HepG2 (cell line): ENCODE results near the gene OLAH. TPM values are rescaled to one million over a fixed set of nuclear protein-coding genes. Genes with fewer than 3 reads are reported as not detected.
"Not testable (repeated sequence)": the region's sequence is repeated elsewhere in the genome, so short reads cannot be mapped to it uniquely, and the experiment has no call there.

Source experiments
- ATAC-seq: fragments of 200-7000 bp; cut with Tn5 transposase; 3 replicates; pipeline ENCODE4 v1.9.1; 2020; ENCODE audit warnings: mild to moderate bottlenecking, moderate library complexity
- BruUV-seq: library from RNA; stranded (reverse); fragments of 400-500 nt; replicated peaks from 2 replicates; lab custom pipeline; 2021; lab: Mats Ljungman, UMichigan
- CTCF ChIA-PET: fragments of 300-600 bp; formaldehyde crosslinking; extraction: SDS; loops from one replicate; lab custom pipeline; 2021; ENCODE audit warnings: low total read pairs, inconsistent platforms, low intra/inter-chr PET ratio; lab: Yijun Ruan, JAX
- POLR2A ChIA-PET: fragments of 350-600 bp; sonication (Branson Sonifier 250); formaldehyde crosslinking; loops from one replicate; lab custom pipeline; 2020; ENCODE audit warnings: antibody characterized with exemption, inconsistent platforms; lab: Yijun Ruan, JAX
- DNase-seq: peaks from one replicate; pipeline ENCODE4 v3.0.0-alpha.2; 2015; ENCODE audit warnings: low spot score
- FAIRE-seq: peaks from 3 replicates; lab custom pipeline; 2011; peaks lifted over from hg19 to GRCh38; lab: Jason Lieb, UNC
- H2AFZ ChIP-seq: one replicate; pipeline ENCODE4 v1.6.1; 2011; ENCODE audit warnings: low read length, inconsistent platforms
- H3K27ac ChIP-seq: fragments of 300-600 bp; 3 replicates; pipeline ENCODE4 v1.8.0; 2011; ENCODE audit warnings: mixed run types, mild to moderate bottlenecking, mixed read lengths, low read length, inconsistent platforms; ENCODE audit not compliant: insufficient read depth; ENCODE audit errors: extremely low read length
- H3K27me3 ChIP-seq, 2 experiments: fragments of 200-600 bp in 1 of 2; 2 replicates in 1 of 2; 3 replicates in 1 of 2; pipeline versions ENCODE4 v1.6.0 to v1.8.0; 2011; ENCODE audit warnings: low read length in 2 of 2, mild to moderate bottlenecking in 2 of 2, moderate library complexity in 2 of 2, inconsistent platforms in 1 of 2; ENCODE audit not compliant: insufficient read depth in 2 of 2, control insufficient read depth in 1 of 2
- H3K36me3 ChIP-seq, 2 experiments: fragments of 200-600 bp in 1 of 2; replicated peaks in 1 of 2; 2 replicates in 1 of 2; 3 replicates in 1 of 2; pipeline versions ENCODE4 v1.5.1 to v1.8.0; 2011; ENCODE audit warnings: low read length in 2 of 2, inconsistent platforms in 1 of 2; ENCODE audit not compliant: insufficient read depth in 2 of 2, control insufficient read depth in 1 of 2
- H3K4me1 ChIP-seq: 2 replicates; pipeline ENCODE4 v1.5.1; 2012; ENCODE audit warnings: low read length, inconsistent platforms; ENCODE audit not compliant: insufficient read depth
- H3K4me2 ChIP-seq: 2 replicates; pipeline ENCODE4 v1.6.0; 2011; ENCODE audit warnings: low read depth, low read length, inconsistent platforms
- H3K4me3 ChIP-seq, 3 experiments: fragments of 200-600 bp in 1 of 3; sonication (generic), shearing (Covaris generic) in 1 of 3; replicated peaks in 1 of 3; 2 replicates each; pipeline ENCODE4 v1.5.1; 2011 to 2016; ENCODE audit warnings: low read length in 3 of 3, inconsistent platforms in 2 of 3, low read depth in 2 of 3, mild to moderate bottlenecking in 2 of 3, control low read depth in 1 of 3, mixed read lengths in 1 of 3; ENCODE audit not compliant: insufficient read depth in 1 of 3
- H3K79me2 ChIP-seq: one replicate; pipeline ENCODE4 v1.6.1; 2011; ENCODE audit warnings: low read length, inconsistent platforms; ENCODE audit not compliant: insufficient read depth
- H3K9ac ChIP-seq: 2 replicates; pipeline ENCODE4 v1.6.0; 2011; ENCODE audit warnings: mild to moderate bottlenecking, low read depth, low read length, inconsistent platforms; ENCODE audit not compliant: insufficient read depth
- H3K9me3 ChIP-seq: 2 replicates; pipeline ENCODE4 v1.5.1; 2012; ENCODE audit warnings: mild to moderate bottlenecking, low read length
- H4K20me1 ChIP-seq: 2 replicates; pipeline ENCODE4 v1.6.0; 2011; ENCODE audit warnings: inconsistent platforms, mild to moderate bottlenecking, low read length, moderate library complexity; ENCODE audit not compliant: insufficient read depth
- ZNF768 ChIP-seq: sonication (generic); formaldehyde crosslinking; IDR thresholded peaks from 2 replicates; pipeline ENCODE4 v1.4.0; 2020; ENCODE audit warnings: missing genetic modification reagents
- WGBS: methylation state at CpG from one replicate; pipeline ENCODE4 v1.1.6; 2017; ENCODE audit warnings: low lambda C conversion rate; 5-methylcytosine and 5-hydroxymethylcytosine counted together
- in situ Hi-C: cut with HindIII; loops from 2 replicates; pipeline ENCODE4 v1.10.0; 2017; ENCODE audit warnings: low pct_unique_long_range_greater_than_20kb; ENCODE audit not compliant: extremely low pct_ligation_motif_present
- intact Hi-C: fragments of 100-400 bp; cut with micrococcal nuclease; formaldehyde crosslinking; loops from one replicate; pipeline ENCODE4 v1.10.0; 2022; ENCODE audit not compliant: unreplicated experiment
- polyA plus RNA-seq, 8 experiments: library from polyadenylated mRNA; depleted of rRNA in 3 of 8; stranded (reverse) in 7 of 8; unstranded in 1 of 8; fragments of >200 nt; fragmentation: Illumina TruSeq in 4 of 8; extraction: Trizol in 4 of 8; gene quantifications; 2 replicates each; pipeline versions ENCODE4 v1.2.1 to v1.2.3, GENCODE V29; 2011 to 2016; ENCODE audit warnings: low read depth in 4 of 8, missing spikeins in 1 of 8, mixed read lengths in 1 of 8; ENCODE audit not compliant: insufficient read depth in 1 of 8
- total RNA-seq, 5 experiments: library from RNA; depleted of rRNA; stranded (reverse); fragments of >200 nt; fragmentation: Illumina TruSeq; extraction: Trizol; gene quantifications; 2 replicates each; pipeline ENCODE4 v1.2.3, GENCODE V29; 2016; ENCODE audit warnings: low read depth in 1 of 5

Gene OLAH
- total and polyA plus RNA-seq, 2 of the 13 experiments (the other 11 are each of a cell fraction or from before 2014, with no cell fraction given) = 0.13 TPM; not detected in 1

- WGBS = 55% methylated on average over 16 of the region's 17 CpGs
- H4K20me1 ChIP-seq, POLR2A ChIA-PET, in situ Hi-C loops, H3K9ac ChIP-seq, H3K4me2 ChIP-seq, BruUV-seq, FAIRE-seq, H3K79me2 ChIP-seq, H2AFZ ChIP-seq, DNase-seq, H3K4me3 ChIP-seq, H3K4me1 ChIP-seq, intact Hi-C loops, CTCF ChIA-PET, H3K9me3 ChIP-seq, H3K36me3 ChIP-seq, H3K27me3 ChIP-seq, H3K27ac ChIP-seq: not testable (repeated sequence)
- 0 out of 2 replicates have a peak, but pooled peaks have one; percentile 20 for TF ChIP-seq ZNF768 (CRISPR knock-in tag)
- ATAC-seq = peak; percentile 52
Observed at GRCh38 chr10:15024017-15025004, 19.4 kb upstream of the OLAH start.

GRCh38 chr10:15025040-15025439 is 18.7 kb upstream of the OLAH start:
- POLR2A ChIA-PET, H3K4me1 ChIP-seq, H3K27ac ChIP-seq, H3K27me3 ChIP-seq, H3K36me3 ChIP-seq, H3K4me2 ChIP-seq, H4K20me1 ChIP-seq, intact Hi-C loops, CTCF ChIA-PET, H3K4me3 ChIP-seq, BruUV-seq, H3K79me2 ChIP-seq, ATAC-seq, DNase-seq, H2AFZ ChIP-seq, H3K9ac ChIP-seq, FAIRE-seq, in situ Hi-C loops, H3K9me3 ChIP-seq: not testable (repeated sequence)
- WGBS = 97% methylated on average over 6 of the region's 6 CpGs
